ENCODE results near the gene DCC.

GRCh38 chr18:53152476-53152875 is 812.5 kb downstream of the DCC start:
- TF ChIP-seq CTCF (conservative IDR thresholded peaks at IDR 0.05; ENCODE audit: low read depth, low read length) (no peak), EZH2 (IDR thresholded peaks at IDR 0.05; ENCODE audit: low read length, unreplicated experiment) (no peak)

All from PC-3 (cell line).